CD4-positive, alpha-beta T cell (primary cell): Measurements from ENCODE around the gene VN1R5. TPM values are rescaled to one million over a fixed set of nuclear protein-coding genes. Genes with fewer than 3 reads are reported as not detected.

ENCODE experiments used
- ATAC-seq: fragments of 200-7000 bp; cut with Tn5 transposase; one replicate; pipeline ENCODE4 v1.10.0; 2022; ENCODE audit warnings: mild to moderate bottlenecking; ENCODE audit not compliant: poor library complexity
- CTCF ChIA-PET: fragments of 350-600 bp; sonication (Branson Sonifier 250); formaldehyde crosslinking; loops from one replicate; lab custom pipeline; 2021; ENCODE audit warnings: antibody characterized with exemption, inconsistent platforms; lab: Charles Lee
- POLR2A ChIA-PET: fragments of 350-600 bp; sonication (Branson Sonifier 250); formaldehyde crosslinking; loops from one replicate; lab custom pipeline; 2021; ENCODE audit warnings: antibody characterized with exemption, inconsistent platforms; lab: Charles Lee
- DNase-seq, 14 experiments: peaks; one replicate each; pipeline ENCODE4 v3.0.0-alpha.2; 2013 to 2020; ENCODE audit warnings: mixed read lengths in 2 of 14
- H3K27ac ChIP-seq, 2 donors: one replicate each; pipeline versions ENCODE4 v1.5.1 to v1.7.0; 2013; ENCODE audit warnings: low read length in 2 of 2, low read depth in 1 of 2, mild to moderate bottlenecking in 1 of 2
- H3K27me3 ChIP-seq, 2 experiments: 1 replicate in 1 of 2; 2 replicates in 1 of 2; pipeline versions ENCODE4 v1.6.1 to v1.7.0; 2013; ENCODE audit warnings: low read length in 2 of 2, control low read depth in 1 of 2, mild to moderate bottlenecking in 1 of 2, moderate library complexity in 1 of 2; ENCODE audit not compliant: insufficient read depth in 2 of 2, control insufficient read depth in 1 of 2
- H3K36me3 ChIP-seq: one replicate; pipeline ENCODE4 v1.6.1; 2013; ENCODE audit warnings: low read length, control low read depth; ENCODE audit not compliant: insufficient read depth
- H3K4me1 ChIP-seq: one replicate; pipeline ENCODE4 v1.6.1; 2013; ENCODE audit warnings: low read length, control low read depth; ENCODE audit not compliant: insufficient read depth
- H3K4me3 ChIP-seq: one replicate; pipeline ENCODE4 v1.5.1; 2013; ENCODE audit warnings: mild to moderate bottlenecking, low read length, moderate library complexity
- H3K9me3 ChIP-seq, 2 experiments: 1 replicate in 1 of 2; 2 replicates in 1 of 2; pipeline versions ENCODE4 v1.6.1 to v1.7.0; 2013; ENCODE audit warnings: low read length in 2 of 2, mild to moderate bottlenecking in 2 of 2, control low read depth in 1 of 2, moderate library complexity in 1 of 2; ENCODE audit not compliant: control insufficient read depth in 1 of 2, insufficient read depth in 1 of 2
- H3K27ac Mint-ChIP-seq: one replicate; pipeline ENCODE4 v1.8.0; 2020; ENCODE audit warnings: mixed read lengths
- H3K27me3 Mint-ChIP-seq: one replicate; pipeline ENCODE4 v1.8.0; 2021; ENCODE audit warnings: mixed read lengths
- H3K36me3 Mint-ChIP-seq: one replicate; pipeline ENCODE4 v1.8.0; 2021; ENCODE audit warnings: low read depth, mixed read lengths
- H3K4me1 Mint-ChIP-seq: one replicate; pipeline ENCODE4 v1.8.0; 2021; ENCODE audit warnings: low read depth, mixed read lengths
- H3K4me3 Mint-ChIP-seq: one replicate; pipeline ENCODE4 v1.8.0; 2020; ENCODE audit warnings: mild to moderate bottlenecking, mixed read lengths
- H3K9me3 Mint-ChIP-seq: one replicate; pipeline ENCODE4 v1.8.0; 2020; ENCODE audit warnings: mixed read lengths
- CTCF ChIP-seq: fragments of 200-600 bp; IDR thresholded peaks from one replicate; pipeline ENCODE4 v1.8.0; 2022; ENCODE audit warnings: antibody characterized with exemption, mild to moderate bottlenecking
- intact Hi-C, 2 experiments: fragments of 100-400 bp; cut with DNase I in 1 of 2; cut with micrococcal nuclease in 1 of 2; formaldehyde crosslinking; loops; one replicate each; pipeline versions ENCODE4 v1.15.1 to v1.9.0; 2023 to 2025; cut with DNase I, micrococcal nuclease
- total RNA-seq, 174 experiments: library from RNA in 2 of 174; stranded (reverse) in 2 of 174; gene quantifications; one replicate each; pipeline ENCODE4 v1.2.3 and lab custom pipeline; 2021 to 2026

The VN1R5 gene
- total RNA-seq, 2 experiments from 2014 or later: not detected

GRCh38 chr1:247210376-247211117, 45.3 kb upstream of the VN1R5 start:
- Histone ChIP-seq H3K27ac (peak overlapping the region; percentile 63 to 79), H3K9me3 (peaks cover 0 to 3% of the 10 kb centered on the region in 2 experiments), H3K4me3 (peak overlapping the region; percentile 79), H3K4me1 (peaks cover 39% of the 10 kb centered on the region), H3K36me3 (peaks cover 9% of the 10 kb centered on the region), H3K27me3 (no peaks in the 10 kb centered on the region)
- ChIA-PET POLR2A (interaction anchor here (0.6 to 1.6 kb wide), 12 partner anchors 10 to 279 kb away, joined by 3 to 10 read pairs (median 4); partner anchors contain the start of genes AHCTF1, NLRP3, ZNF496 and ZNF669), CTCF (interaction anchor here (1.3 kb wide), 1 partner anchor 180 kb away, joined by 4 read pairs; no protein-coding TSS in a partner anchor)
- Mint-ChIP-seq H3K4me3 (peak overlapping the region; percentile 98), H3K4me1 (peaks cover 76% of the 10 kb centered on the region), H3K27me3 (no peaks in the 10 kb centered on the region), H3K9me3 (no peaks in the 10 kb centered on the region), H3K27ac (peak overlapping the region; percentile 96), H3K36me3 (peaks cover 45% of the 10 kb centered on the region)
- intact Hi-C loops: loop anchor here (2.0 to 10.0 kb wide), 6 partner anchors 33 to 278 kb away; partner anchors contain the start of genes ZNF669 (in 2 of the 2), AHCTF1 (in 1 of the 2) and ZNF496 (in 1 of the 2)
- DNase-seq (peak; percentile 83 to 97 (median 92)), ATAC-seq (peak; percentile 99)
- TF ChIP-seq CTCF: no peak

GRCh38 chr1:247211339-247211738, 44.5 kb upstream of the VN1R5 start:
- ATAC-seq (no peak), DNase-seq (no peak)
- ChIA-PET POLR2A (interaction anchor here (1.6 kb wide), 1 partner anchor 13 kb away, joined by 5 read pairs; no protein-coding TSS in a partner anchor), CTCF (interaction anchor here (0.6 kb wide), 1 partner anchor 18 kb away, joined by 3 read pairs; no protein-coding TSS in a partner anchor)
- peak overlapping the region; percentile 79 for H3K27ac Mint-ChIP-seq
- Histone ChIP-seq H3K36me3 (peaks cover 6% of the 10 kb centered on the region), H3K27ac (peak overlapping the region in 1 of 2 donors; percentile 23), H3K4me3 (peak overlapping the region; percentile 79), H3K27me3 (no peaks in the 10 kb centered on the region), H3K9me3 (no peaks in the 10 kb centered on the region), H3K4me1 (peaks cover 32% of the 10 kb centered on the region)
- peak overlapping the region; percentile 30 for H3K4me3 Mint-ChIP-seq
- peaks cover 37% of the 10 kb centered on the region for H3K36me3 Mint-ChIP-seq
- no peak for TF ChIP-seq CTCF
- H3K4me1 Mint-ChIP-seq: peaks cover 68% of the 10 kb centered on the region
- intact Hi-C loops: loop anchor here (2.0 to 10.0 kb wide), 6 partner anchors 34 to 279 kb away; partner anchors contain the start of genes ZNF669 (in 2 of the 2), AHCTF1 (in 1 of the 2) and ZNF496 (in 1 of the 2)
- H3K9me3 Mint-ChIP-seq: no peaks in the 10 kb centered on the region
- no peaks in the 10 kb centered on the region for H3K27me3 Mint-ChIP-seq

GRCh38 chr1:247212012-247212411, 43.9 kb upstream of the VN1R5 start:
- Histone ChIP-seq H3K36me3 (peaks cover 6% of the 10 kb centered on the region), H3K27me3 (no peaks in the 10 kb centered on the region), H3K4me3 (peak overlapping the region; percentile 3), H3K9me3 (no peaks in the 10 kb centered on the region), H3K27ac (no peak overlapping the region), H3K4me1 (peaks cover 30% of the 10 kb centered on the region)
- DNase-seq: no peak
- ATAC-seq: no peak
- intact Hi-C loops: loop anchor here (5.0 to 10.0 kb wide), 5 partner anchors 35 to 280 kb away; partner anchors contain the start of genes ZNF669 (in 2 of the 2), AHCTF1 (in 1 of the 2) and ZNF496 (in 1 of the 2)
- CTCF ChIA-PET: no interaction called here
- Mint-ChIP-seq H3K9me3 (no peaks in the 10 kb centered on the region), H3K36me3 (peaks cover 34% of the 10 kb centered on the region), H3K4me1 (peaks cover 66% of the 10 kb centered on the region), H3K4me3 (peak overlapping the region; percentile 30), H3K27ac (peak overlapping the region; percentile 79), H3K27me3 (no peaks in the 10 kb centered on the region)
- TF ChIP-seq CTCF: no peak
- POLR2A ChIA-PET: no interaction called here
